NCI-H82 treated with DMSO at 0.1 percent for 48 hours (cell line): ENCODE measurements around the gene FOXE1.

Source experiments
- DNase-seq: peaks from one replicate; lab custom pipeline; 2025; ENCODE audit not compliant: unreplicated experiment; lab: John Stamatoyannopoulos, UW

The FOXE1 gene

GRCh38 chr9:97853056-97853843 is at the start of gene FOXE1:
FOXE1 (plus strand) TSS chr9:97853226; CDS start chr9:97853915, 689 bp downstream.
- DNase-seq, result no peak

- no peak for DNase-seq
These were observed 49.0 kb upstream of the FOXE1 start for GRCh38 chr9:97804059-97804365.

GRCh38 chr9:97806721-97807120 is 46.3 kb upstream of the FOXE1 start:
- DNase-seq, result no peak

GRCh38 chr9:97807681-97808080 is 45.3 kb upstream of the FOXE1 start:
- DNase-seq, result no peak

- no peak for DNase-seq
These were observed 44.6 kb upstream of the FOXE1 start for GRCh38 chr9:97808415-97808814.

- DNase-seq, result no peak
These were observed 44.1 kb upstream of the FOXE1 start for GRCh38 chr9:97808972-97809371.

GRCh38 chr9:97809666-97810344 is 43.2 kb upstream of the FOXE1 start:
- no peak for DNase-seq

- DNase-seq, result no peak
These were observed 41.3 kb upstream of the FOXE1 start for GRCh38 chr9:97811533-97812246.

- no peak for DNase-seq
These were observed 40.8 kb upstream of the FOXE1 start for GRCh38 chr9:97812247-97812543.

- DNase-seq, result no peak
These were observed 40.0 kb upstream of the FOXE1 start for GRCh38 chr9:97813072-97813471.

- no peak for DNase-seq
These were observed 33.3 kb upstream of the FOXE1 start for GRCh38 chr9:97819735-97820134.

- no peak for DNase-seq
These were observed 32.7 kb upstream of the FOXE1 start for GRCh38 chr9:97820373-97820772.

- DNase-seq, result no peak
These were observed 21.9 kb upstream of the FOXE1 start for GRCh38 chr9:97830884-97831829.

- DNase-seq, result no peak
These were observed 21.0 kb upstream of the FOXE1 start for GRCh38 chr9:97831843-97832636.

- no peak for DNase-seq
These were observed 12.5 kb upstream of the FOXE1 start for GRCh38 chr9:97840521-97840920.

- DNase-seq, result no peak
These were observed 10.1 kb upstream of the FOXE1 start for GRCh38 chr9:97842960-97843359.

GRCh38 chr9:97845130-97845529 is 7.9 kb upstream of the FOXE1 start:
- DNase-seq, result no peak

- no peak for DNase-seq
These were observed 7.3 kb upstream of the FOXE1 start for GRCh38 chr9:97845763-97846162.

- no peak for DNase-seq
These were observed 6.7 kb upstream of the FOXE1 start for GRCh38 chr9:97846347-97846746.

- DNase-seq, result no peak
These were observed 5.4 kb upstream of the FOXE1 start for GRCh38 chr9:97847474-97848214.
